Myocyte (in vitro differentiated cells): ENCODE data around the gene COLGALT1. TPM values are rescaled to one million over a fixed set of nuclear protein-coding genes. Genes with fewer than 3 reads are reported as not detected.
"Not testable (repeated sequence)": the region's sequence is repeated elsewhere in the genome, so short reads cannot be mapped to it uniquely, and the experiment has no call there.

Experiments
- DNase-seq: peaks from one replicate; pipeline ENCODE4 v3.0.0-alpha.2; 2012; ENCODE audit warnings: low read depth
- total RNA-seq: library from RNA; depleted of rRNA; stranded (reverse); fragments of >200 nt; gene quantifications from 2 replicates; pipeline ENCODE4 v1.2.3, GENCODE V29; 2014

Gene COLGALT1
- total RNA-seq, 1 donor from 2014 or later, result 92.8 TPM

DNA sequence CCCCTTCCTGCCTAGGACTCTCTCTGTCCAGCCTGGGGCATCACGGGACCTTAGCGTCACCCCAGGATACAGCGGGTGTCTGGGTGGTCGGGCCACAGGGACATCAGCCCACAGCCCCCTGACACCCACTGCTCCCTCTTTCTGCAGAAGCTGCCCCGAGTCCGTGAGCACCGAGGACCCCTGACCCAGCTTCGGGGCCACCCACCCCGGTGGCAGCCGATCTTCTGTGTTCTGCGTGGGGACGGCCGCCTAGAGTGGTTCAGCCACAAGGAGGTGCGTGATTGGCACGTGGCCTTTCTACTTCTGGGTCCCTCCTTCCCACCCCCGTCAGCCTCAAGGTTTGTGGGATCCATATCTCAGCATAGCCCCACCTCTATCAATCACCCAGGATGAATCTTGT, 23.3 kb upstream of the COLGALT1 start:
- DNase-seq, result no peak

DNA sequence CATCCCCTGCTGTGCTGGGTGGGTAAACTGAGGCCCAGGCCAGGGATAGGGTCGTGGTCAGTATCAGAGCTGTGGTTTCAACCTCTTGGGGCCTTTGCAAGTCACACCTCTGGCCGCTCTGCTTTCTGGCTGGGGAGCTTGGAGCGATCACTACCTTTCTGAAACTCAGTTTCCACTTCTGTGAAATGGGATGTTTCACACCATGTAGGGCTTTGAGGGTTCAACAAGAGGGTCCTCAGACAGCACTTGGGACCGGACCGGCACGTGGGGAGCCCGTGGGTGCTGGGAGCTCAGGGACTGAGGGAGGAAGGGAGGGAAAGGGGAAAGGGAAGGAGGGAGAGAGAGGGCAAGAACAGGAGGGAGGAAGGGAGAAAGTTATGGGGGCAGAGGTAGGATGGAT, 22.9 kb upstream of the COLGALT1 start:
- DNase-seq, result no peak

GRCh38 chr19:17534767-17535166, 20.7 kb upstream of the COLGALT1 start:
- no peak for DNase-seq

- no peak for DNase-seq
These were observed 18.5 kb upstream of the COLGALT1 start for GRCh38 chr19:17536955-17537354.

DNA sequence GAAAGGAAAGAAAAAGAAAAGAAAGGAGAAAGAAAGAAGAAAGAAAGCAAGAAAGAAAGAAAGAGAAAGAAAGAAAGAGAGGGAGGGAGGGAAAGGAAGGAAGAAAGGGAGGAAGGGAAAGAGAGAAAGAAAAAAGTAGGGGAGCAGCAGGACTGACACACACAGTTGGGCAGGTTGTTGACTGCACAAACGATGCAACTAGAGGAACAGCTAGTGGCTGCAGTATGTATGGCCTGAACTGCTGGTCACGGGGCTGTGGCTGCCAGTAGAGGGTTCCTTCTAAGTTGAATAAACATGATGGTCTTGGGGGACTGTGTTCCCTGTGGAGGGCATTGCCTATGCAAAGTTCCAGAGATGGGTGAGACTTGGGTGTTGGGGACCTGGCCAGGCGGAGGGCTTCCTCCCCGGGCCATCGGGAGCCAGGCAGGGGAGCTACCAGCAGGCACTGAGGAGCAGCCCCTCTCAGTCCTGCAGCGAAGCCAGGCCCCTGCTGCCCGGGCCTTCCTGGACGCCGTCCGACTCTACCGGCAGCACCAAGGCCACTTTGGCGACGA, 16.7 kb upstream of the COLGALT1 start:
- no peak for DNase-seq

GRCh38 chr19:17539238-17540117, 16.0 kb upstream of the COLGALT1 start:
- peak; percentile 91 for DNase-seq

- no peak for DNase-seq
These were observed 15.3 kb upstream of the COLGALT1 start for GRCh38 chr19:17540174-17540573.

DNA sequence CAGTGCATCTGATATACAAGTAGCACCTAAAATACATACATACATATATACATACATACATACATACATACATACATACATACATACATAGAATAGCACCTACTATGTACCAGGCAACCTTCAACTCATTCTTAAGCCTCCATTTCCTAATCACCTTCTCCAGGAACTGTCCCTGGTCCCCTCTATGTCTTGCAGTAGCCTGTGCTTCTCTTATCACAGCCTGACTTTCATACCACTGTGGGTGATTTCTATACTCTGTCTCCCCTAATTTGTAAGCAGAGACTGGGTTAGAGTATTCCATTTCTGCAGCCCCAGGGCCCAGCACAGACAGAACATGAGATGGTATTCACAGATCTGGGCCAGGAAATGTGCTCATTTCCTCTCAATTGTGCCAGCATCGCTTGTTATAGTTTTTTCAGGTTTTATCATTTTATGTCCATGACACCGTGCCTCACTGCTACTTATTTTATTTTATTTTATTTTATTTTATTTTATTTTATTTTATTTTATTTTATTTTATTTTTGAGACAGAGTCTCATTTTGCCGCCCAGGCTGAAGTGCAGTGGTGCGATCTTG, 14.2 kb upstream of the COLGALT1 start:
- no peak for DNase-seq

GRCh38 chr19:17542042-17542441, 13.4 kb upstream of the COLGALT1 start:
- no peak for DNase-seq

- no peak for DNase-seq
These were observed 12.5 kb upstream of the COLGALT1 start for GRCh38 chr19:17542793-17543582.

- no peak for DNase-seq
These were observed 11.5 kb upstream of the COLGALT1 start for GRCh38 chr19:17543986-17544385.

DNA sequence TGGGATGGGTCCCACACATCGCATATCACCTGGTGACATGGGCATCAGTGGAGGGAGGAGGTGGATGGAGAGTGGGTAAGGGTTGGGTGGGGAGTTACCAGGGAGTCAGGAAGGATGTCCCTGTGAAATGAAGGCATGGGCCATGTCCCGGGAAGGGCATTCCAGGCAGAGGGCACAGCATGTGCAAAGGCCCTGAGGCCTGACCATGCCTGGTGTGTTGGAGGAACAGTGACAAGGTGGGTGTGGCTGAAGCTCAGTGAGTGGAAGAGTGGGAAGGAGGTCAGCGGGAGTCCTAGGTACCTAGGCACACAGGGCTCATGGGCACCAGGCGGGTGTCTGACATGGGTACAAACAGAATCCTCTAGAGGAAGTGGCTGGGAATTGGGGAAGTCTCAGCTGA, 11.0 kb upstream of the COLGALT1 start:
- no peak for DNase-seq

- DNase-seq, result no peak
These were observed 7.3 kb upstream of the COLGALT1 start for GRCh38 chr19:17548145-17548544.

- DNase-seq, result peak; percentile 34
These were observed 6.2 kb upstream of the COLGALT1 start for GRCh38 chr19:17549085-17549740.

GRCh38 chr19:17550076-17550667, 5.3 kb upstream of the COLGALT1 start:
- DNase-seq, result no peak

- DNase-seq, result not testable (repeated sequence)
These were observed 2.7 kb upstream of the COLGALT1 start for GRCh38 chr19:17552735-17553134.

DNA sequence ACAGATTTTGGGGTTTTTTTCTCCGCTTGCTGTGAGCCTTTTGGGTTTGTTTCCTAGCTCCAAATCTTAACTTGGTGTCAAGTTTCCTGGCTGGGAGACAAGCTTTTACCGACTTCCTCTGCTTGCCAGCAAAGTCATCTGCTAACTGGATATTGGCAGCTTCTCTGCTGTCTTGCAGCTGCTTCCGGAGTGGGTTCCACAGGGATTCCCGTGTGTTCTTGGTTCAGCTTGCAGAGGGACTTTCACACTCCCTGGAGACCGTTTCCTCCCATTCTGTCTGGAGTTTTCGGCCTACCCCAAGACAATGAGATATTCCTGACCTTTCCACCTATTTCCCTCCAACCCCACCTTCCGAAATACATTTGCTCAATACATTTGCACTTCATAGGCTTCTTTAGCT, 2.2 kb upstream of the COLGALT1 start:
- DNase-seq, result peak; percentile 97

DNA sequence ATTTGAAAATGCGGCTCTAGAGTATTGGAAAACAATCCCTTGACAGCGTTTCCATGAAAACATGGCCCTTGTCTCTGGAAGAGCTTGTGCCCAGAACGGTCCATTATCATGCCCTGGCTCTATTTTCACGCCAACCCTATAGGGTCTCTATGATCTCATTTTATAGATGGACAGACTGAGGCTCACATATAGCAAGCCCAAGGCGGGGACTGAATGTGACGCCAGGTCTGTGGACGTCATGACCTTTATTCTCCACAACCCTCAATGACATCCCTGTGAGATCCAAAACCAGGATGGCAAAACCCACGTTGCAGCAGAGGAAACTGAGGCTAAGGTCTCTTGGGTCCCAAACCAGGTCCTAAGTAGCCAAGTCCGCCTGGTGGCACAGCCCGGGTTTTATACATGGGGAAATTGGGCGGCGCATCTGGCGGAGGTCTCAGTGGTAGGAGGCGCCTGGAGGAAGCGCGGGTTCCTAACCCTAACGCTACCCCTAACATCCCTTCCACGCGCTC, 425 bp upstream of the COLGALT1 start:
- DNase-seq, result no peak

- DNase-seq, result peak; percentile 81
These were observed 722 bp downstream of the COLGALT1 start for GRCh38 chr19:17555929-17556813.

DNA sequence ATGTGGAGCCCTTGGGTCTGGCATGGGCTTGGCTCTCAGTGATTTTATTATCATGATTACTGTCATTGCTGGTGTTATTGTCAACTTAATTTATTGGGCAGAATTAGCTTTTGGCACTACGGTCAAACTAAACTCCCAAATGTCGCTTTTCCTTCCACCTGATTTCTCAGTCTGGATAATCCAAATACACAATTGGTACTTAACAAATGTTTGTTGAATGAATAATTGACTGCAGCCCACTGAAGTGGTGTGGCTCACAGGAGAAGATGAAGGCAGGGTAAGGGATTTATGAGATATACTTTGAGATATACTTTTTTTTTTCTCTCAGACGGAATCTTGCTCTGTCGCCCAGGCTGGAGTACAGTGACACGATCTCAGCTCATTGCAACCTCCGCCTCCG, 1.5 kb downstream of the COLGALT1 start:
- no peak for DNase-seq
